Vagina (tissue), 2 donors: ENCODE measurements around the gene TMEM131L.

Source experiments
- CTCF ChIP-seq, 3 experiments: fragments of 450-650 bp in 2 of 3; fragments of 200-600 bp in 1 of 3; sonication (generic) in 1 of 3; IDR thresholded peaks; one replicate each; pipeline ENCODE4 v1.5.1; 2017 to 2019; ENCODE audit warnings: antibody characterized with exemption in 3 of 3, mild to moderate bottlenecking in 2 of 3, moderate library complexity in 2 of 3
- POLR2A ChIP-seq, 2 donors: fragments of 450-650 bp; IDR thresholded peaks; one replicate each; pipeline ENCODE4 v1.6.1; 2017; ENCODE audit warnings: antibody characterized with exemption in 2 of 2, mild to moderate bottlenecking in 2 of 2, moderate library complexity in 2 of 2
- POLR2AphosphoS5 ChIP-seq, 2 donors: sonication (generic); formaldehyde crosslinking; IDR thresholded peaks; one replicate each; pipeline ENCODE4 v1.9.0; 2017; ENCODE audit warnings: antibody characterized with exemption in 2 of 2, mild to moderate bottlenecking in 2 of 2, low read depth in 1 of 2; ENCODE audit not compliant: insufficient read depth in 1 of 2

- TF ChIP-seq CTCF (IDR thresholded peaks at IDR 0.05) (no peak), POLR2A (IDR thresholded peaks at IDR 0.05) (no peak), POLR2AphosphoS5 (IDR thresholded peaks at IDR 0.05; ENCODE audit: insufficient read depth in 1 of 2, low read depth in 1 of 2) (no peak)
Measured at GRCh38 chr4:153518637-153519389, 52.7 kb downstream of the TMEM131L start.
